GM19452 (cell line): ENCODE data around the gene MAPKBP1.

Experiments used
- ATAC-seq: cut with Tn5 transposase; IDR thresholded peaks from one replicate; pipeline ENCODE4 v1.9.1; 2021; ENCODE audit not compliant: unreplicated experiment

Gene MAPKBP1

DNA sequence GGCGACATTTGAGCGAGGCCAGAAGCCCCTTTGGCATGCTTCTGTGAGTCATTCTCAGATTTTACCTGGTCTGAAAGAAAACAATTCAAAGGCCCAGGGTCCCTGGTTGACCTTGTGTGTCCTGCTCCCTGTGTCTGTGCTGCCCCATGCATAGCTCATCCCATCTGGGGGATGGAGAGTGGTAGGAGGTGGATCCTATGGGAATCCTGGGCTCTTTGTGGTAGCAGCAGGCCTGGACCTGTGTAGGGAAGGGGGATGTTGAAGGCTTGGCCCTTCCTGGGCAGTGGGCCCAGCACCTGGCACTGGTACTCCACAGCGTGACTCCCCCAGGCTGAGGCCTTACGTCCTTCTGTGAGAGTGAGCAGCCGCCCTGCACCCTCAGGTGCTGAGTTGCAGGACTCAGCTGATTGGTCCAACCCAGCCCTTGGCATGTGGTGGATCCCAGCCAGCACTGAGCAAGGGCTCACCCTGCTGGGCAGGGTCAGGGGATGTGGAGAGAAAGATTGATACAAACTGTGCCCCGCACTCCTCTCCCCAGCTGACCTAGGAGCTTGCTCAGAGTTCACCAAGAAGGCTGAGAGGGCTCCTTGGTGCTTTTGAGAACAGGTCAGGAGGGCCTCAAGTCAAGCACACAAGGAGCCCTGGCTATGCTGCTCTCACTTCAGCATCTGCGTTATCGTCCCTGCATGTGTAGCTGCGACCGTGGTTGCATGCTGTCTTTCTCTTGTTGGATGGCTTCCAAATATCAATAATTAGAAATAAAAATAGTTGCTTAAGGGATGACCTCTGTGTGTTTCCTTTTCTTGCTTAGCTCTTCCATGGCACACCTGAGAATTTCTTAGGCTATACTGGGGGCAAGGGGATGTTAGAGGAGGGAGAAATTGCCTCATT lies 32.3 kb downstream of the MAPKBP1 start:
- no peak for ATAC-seq

DNA sequence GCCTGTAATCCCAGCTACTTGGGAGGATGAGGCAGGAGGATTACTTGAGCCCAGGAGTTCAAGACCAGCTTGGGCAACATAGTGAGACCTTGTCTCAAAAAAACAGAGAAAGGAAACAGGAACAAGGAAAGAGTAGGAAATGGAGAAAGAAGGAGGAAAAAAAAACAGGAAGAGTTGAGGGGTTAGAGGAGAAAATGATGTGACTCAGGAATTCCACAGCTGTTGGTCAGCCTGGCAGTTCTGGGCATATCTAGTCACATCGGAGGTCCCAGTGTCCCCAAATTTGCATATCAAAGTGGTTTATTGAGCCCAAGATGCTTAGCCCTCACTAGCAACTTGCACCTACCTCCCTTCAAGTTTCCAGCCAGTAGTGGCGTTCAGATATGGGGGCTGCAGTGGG lies 34.8 kb downstream of the MAPKBP1 start:
- ATAC-seq, result no peak

DNA sequence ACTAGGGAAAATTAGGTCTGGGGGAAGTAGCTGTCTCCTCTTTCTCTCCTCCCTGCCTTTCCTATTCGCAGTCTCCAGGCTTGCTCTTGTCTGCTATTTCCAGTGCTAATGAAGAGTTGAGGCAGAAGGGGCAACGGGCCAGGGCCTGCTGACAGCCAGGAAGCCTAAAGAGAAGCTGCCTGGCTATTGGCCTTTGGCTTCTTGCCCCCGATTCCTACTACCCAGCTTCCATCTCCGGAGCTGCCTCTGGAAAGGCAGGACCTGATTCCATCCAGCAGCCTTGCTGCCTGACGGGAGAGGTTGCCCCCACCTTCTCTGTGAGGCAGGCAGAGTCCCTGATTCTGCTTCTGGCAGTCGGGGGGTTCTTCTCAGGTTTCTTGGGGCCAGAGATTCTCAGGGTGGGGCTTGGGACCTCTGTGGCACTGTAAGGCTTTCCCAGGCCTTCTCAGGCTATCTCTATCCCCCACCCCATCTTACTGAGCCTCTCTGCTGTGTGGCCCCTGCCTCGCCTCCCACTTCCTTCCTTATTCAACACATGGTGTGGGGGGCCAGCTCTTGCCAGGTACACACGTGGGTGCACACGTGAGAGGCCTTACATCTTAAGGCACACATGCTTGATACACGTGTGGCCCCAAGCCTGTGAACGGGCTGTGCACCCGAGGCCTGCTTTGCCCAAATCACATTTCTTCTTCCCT lies 35.4 kb downstream of the MAPKBP1 start:
- no peak for ATAC-seq

DNA sequence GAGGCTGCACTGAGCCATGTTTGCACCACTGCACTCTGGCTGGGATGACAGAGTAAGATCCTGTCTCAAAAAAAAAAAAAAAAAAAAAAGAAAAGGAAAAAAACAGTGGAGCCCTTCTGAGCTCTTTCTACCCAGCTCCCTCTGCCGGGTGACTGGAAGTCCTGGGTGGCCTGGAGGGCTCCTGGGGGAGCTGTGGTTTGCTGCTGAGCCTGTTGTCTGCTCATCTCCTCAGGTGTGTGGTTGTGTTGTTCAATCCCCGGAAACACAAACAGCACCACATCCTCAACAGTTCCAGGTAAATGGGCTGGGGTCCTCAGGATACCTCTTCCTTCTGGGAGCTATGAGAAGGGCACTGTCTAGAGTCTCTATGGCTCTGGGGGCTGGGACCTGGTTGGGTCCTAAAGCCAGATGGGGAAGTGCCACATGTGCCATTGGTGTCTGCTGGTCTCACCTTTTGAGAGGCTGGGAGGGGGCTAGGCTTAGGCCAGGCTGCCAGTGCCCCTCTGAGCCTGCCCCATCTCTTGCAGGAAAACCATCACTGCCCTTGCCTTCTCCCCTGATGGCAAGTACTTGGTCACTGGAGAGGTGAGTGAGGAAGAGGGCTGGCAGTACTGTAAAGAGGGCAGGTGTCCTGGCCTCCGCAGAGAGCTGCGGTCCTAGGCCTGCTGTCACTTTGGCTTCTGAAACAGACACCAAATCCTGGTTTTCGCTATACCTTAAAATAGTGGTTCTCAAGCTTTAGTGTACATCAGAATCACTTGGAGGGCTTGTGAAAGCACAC lies 36.6 kb downstream of the MAPKBP1 start:
- no peak for ATAC-seq

DNA sequence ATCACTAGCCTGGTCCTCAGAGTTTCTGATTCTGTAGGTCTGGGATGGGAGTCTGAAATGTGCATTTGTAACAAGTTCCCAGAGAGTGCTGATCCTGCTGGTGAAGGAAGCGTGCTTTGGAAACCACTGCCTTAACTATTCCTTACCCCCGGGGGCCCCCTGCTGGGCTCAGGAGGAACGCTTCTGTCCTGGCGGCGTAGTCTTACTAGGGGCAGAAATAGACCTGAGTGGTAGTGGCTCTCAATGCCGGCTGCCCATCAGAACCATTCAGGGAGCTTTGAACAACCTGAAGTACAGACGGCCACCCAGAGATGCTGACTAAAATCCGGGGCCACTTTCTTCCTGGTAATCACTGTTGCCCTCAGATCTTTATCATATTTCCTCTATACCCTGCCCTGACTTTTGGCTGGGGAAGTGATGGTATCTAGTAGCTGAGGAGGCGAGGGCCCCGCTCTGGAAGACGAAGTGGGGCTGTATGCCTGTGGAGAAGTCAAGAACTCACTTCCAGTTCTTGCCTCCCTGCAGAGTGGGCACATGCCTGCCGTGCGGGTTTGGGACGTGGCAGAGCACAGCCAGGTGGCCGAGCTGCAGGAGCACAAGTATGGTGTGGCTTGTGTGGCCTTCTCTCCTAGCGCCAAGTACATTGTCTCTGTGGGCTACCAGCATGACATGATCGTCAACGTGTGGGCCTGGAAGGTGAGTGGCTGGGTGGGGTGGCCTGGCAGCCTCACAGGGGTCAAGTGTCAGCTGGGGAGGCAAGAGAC lies 37.3 kb downstream of the MAPKBP1 start:
- ATAC-seq, result no peak

DNA sequence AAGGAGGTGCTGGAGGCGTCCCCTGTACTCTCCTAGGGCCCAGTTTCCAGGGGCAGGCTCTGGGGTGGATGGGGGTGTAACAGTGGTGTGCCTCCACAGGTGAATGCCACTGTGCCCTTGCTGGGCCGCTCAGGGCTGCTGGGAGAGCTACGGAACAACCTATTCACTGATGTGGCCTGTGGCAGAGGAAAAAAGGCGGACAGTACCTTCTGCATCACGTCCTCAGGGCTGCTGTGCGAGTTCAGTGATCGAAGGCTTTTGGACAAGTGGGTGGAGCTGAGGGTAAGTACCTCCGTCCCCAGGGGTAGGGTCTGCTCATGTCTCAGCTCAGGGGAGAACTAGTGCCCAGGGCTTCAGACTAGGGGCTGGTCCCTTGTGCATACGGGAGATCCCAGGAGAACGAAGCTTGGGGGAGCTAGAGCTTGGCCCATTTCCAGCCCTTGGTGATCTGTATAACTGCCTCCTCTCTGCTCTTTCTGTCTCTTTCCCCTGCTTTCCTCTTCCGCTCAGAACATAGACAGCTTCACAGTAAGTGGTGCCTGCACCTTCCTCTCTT lies 38.6 kb downstream of the MAPKBP1 start:
- no peak for ATAC-seq

DNA sequence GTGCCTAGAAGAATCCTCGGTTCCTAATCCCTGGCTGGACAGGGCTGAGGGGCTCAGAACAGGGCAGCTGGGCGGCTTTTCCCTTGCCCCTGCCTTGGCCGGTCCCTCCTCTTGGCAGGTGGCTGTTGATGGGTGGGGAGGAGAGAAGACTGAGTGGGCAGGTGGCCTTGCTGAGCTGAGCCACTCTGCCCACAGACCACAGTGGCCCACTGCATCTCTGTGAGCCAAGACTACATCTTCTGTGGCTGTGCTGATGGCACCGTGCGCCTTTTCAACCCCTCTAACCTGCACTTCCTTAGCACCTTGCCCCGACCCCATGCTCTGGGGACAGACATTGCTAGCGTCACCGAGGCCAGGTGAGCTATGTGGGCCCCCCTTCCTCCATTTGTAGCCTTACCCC lies 39.1 kb downstream of the MAPKBP1 start:
- ATAC-seq, result no peak

DNA sequence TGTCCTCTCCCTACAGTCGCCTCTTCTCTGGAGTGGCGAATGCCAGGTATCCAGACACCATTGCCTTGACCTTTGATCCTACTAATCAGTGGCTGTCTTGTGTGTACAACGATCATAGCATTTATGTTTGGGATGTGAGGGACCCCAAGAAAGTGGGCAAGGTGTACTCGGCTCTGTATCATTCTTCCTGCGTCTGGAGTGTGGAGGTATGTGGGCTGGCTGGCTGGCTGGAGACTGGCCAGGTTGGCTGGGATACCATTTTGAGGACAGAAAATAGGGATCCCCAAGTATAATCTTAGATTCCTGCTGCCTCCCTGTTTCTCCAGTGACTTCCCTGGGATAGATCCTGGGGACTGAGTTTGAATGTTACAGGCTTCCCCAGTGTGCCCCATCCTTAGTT lies 40.2 kb downstream of the MAPKBP1 start:
- no peak for ATAC-seq

DNA sequence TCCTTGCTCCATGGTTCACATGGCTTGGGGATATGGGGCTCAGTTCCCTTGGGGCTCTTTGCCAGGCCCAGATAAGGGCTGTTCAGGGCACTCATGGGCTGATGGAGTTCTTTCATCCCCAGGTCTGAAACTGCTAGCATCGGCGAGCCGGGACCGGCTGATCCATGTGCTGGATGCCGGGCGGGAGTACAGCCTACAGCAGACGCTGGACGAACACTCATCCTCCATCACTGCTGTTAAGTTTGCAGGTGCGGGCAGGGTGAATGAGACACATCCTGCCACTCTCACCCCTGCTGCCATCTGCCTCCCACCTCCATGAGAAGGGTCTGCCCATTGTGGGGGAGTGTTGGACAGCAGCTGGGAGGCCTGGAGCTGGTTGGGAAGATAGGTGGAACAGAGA lies 42.5 kb downstream of the MAPKBP1 start:
- ATAC-seq, result no peak

DNA sequence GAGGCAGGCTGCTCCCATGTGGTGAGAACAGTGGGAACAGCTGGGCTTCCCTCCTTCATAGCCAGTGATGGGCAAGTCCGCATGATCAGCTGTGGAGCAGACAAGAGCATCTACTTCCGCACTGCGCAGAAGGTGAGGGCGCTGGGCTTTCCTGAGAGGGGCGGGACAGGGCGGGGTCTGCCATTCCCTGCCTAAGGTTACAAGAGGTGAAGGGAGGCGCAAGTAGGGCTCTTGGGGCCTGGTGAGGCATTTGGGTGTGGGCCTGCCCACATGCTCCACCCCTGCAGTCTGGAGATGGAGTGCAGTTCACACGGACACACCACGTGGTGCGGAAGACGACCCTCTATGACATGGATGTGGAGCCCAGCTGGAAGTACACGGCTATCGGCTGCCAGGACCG lies 43.0 kb downstream of the MAPKBP1 start:
- ATAC-seq, result no peak

DNA sequence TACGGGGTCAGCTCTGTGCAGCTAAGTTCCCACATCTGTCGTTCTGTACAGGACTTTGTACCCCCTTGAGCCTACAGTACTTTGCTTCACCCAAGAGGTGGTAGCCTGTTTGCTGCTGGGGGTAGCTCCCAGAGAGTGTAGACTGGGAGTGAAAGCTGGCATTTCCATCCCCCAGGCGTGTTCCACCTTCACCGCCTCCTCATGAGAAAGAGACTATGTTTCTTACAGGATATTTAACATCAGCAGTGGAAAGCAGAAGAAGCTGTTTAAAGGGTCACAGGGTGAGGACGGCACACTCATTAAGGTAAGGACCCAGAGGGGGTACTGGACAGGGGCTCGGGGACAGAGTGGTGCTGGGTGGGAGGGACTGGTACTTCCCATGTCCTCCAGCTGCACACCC lies 43.5 kb downstream of the MAPKBP1 start:
- ATAC-seq, result no peak

DNA sequence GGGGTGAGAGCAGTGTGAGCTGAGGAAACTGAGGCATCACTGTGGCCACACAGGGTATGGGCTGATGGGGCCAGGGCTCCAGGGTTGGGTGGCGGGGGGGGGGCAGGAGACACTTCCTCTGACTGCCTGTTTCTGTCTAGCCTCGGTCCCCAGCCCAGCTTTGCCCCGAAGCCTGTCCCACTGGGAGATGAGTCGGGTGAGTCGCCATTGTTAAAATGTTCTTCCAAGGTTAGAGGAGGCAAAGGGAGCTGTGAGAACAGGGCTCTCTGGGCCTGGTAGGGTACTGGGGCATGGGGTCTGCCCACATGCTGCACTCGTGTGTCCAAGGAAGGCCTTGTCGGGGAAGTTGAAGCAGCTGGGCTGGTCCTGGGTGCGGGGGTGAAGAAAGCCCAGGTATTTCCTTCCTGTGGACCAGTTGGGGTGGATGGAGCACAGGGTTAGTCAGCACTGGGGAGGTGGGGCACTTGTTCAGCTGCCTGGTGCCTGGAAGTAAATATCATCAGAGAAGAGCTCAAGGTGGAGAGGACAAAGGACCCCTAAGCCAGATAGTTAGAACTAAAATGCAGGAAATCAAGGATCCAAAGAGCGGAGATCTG lies 45.3 kb downstream of the MAPKBP1 start:
- no peak for ATAC-seq

DNA sequence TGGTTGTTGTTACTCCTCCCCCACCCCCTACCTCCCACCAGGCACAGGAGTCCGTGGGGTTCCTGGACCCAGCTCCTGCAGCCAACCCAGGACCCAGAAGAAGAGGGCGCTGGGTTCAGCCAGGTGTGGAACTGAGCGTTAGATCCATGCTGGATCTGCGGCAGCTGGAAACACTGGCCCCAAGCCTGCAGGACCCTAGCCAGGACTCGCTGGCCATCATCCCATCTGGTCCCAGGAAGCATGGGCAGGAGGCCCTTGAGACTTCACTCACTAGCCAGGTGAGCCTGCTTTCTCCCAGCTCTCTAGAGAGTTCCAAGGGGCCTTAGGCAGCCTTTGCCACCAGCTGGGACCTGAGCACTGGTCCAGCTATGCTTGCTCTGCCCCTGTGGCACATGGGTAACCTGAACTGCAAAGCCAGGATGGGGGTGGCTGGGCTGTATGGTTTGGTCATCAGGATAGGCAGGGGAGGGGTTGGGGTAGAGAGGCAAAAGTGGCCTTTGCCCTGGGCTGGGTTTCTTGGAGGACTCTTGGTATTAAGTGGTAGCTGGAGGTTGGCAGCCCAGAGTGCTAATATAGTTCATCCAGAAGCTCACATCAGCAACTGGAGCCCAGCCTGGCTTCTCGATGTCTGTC lies 46.6 kb downstream of the MAPKBP1 start:
- no peak for ATAC-seq

DNA sequence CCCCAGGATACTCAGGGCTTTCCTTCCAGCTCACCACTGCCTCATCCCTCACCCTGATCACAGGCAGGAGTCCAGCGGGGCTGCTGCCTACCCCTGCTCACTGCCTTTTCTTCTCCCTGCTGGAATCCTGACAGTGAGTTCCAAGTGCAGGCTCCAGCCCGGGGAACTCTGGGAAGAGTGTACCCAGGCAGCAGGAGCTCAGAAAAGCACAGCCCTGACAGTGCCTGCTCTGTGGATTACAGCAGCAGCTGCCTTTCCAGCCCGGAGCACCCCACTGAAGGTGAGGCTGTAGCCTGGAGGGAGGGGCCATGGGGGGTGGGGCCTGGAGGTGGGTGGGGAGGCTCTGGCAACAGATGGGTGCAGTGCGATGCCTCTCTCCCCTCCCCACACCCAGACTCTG lies 47.5 kb downstream of the MAPKBP1 start:
- ATAC-seq, result no peak

DNA sequence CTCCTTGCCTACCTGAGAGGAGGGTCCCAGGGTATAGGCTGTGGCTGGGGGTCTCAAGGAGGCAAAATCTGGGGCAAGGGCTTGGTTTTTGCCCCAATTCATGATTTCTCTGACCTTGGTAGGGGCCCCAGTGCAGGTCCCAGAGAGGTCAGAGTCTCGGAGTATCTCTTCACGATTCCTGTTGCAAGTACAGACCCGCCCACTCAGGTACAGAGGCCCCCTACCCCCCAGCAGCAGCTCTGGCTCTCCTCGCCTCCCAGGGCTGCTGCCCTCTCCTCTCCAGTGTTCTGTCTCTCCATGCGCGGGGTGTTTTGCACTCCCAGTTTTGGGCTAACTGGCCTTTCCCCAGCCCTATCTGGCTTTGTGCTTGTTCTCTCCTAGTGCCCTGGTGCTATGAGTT lies 48.2 kb downstream of the MAPKBP1 start:
- ATAC-seq, result no peak

DNA sequence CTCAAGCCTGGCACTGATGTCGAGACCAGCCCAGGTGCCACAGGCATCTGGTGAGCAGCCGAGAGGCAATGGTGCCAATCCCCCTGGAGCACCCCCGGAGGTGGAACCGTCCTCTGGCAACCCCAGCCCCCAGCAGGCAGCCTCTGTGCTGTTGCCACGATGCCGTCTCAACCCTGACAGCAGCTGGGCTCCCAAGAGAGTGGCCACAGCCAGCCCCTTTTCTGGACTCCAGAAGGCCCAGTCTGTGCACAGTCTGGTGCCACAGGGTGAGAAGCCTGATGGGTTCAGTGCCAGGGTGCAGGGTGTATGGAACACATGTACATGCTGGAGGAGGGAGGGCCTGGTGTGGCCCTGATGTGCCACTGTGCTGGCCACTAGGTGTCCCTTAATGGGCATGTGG lies 48.7 kb downstream of the MAPKBP1 start:
- no peak for ATAC-seq

DNA sequence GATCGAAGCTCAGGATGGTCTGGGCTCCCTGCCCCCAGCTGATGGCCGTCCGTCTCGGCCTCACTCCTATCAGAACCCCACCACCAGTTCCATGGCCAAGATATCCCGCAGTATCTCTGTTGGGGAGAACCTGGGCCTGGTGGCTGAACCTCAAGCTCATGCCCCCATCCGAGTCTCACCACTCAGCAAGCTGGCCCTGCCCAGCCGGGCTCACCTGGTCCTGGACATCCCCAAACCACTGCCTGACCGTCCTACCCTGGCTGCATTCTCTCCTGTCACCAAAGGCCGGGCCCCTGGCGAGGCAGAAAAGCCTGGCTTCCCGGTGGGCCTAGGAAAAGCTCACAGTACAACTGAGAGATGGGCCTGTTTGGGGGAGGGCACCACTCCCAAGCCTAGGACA lies 49.2 kb downstream of the MAPKBP1 start:
- no peak for ATAC-seq

DNA sequence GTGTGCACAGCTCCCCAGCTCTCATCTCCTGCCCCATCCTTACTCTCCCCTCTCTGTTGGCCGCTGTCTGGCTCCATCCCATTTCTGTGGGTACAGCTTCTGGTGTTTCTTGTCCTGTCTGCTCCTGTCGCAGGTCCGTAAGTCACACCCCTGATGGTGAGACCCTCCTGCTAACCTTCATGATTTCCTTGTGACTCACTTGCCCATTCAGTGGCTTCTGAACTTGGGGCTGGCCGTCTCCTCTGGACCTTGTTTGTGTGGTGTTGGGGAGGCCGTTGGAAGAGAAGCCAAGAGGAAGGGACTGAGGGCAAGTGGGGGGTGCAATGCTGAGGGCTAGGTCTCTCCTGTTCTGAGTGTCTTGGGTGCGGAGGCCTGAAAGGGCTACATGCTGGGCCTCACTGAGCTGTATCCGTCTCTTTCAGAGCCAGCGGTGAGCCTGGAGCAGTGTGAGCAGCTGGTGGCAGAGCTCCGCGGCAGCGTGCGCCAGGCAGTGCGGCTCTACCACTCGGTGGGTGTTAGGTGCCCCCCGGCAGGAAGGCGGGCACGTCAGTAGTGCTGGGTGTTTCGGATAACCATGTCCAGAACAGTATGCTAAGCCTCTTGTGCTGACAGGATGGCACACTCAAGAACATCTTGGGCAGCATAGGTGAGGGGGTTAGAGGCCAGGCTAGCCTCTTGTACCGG lies 49.9 kb downstream of the MAPKBP1 start:
- ATAC-seq, result no peak

DNA sequence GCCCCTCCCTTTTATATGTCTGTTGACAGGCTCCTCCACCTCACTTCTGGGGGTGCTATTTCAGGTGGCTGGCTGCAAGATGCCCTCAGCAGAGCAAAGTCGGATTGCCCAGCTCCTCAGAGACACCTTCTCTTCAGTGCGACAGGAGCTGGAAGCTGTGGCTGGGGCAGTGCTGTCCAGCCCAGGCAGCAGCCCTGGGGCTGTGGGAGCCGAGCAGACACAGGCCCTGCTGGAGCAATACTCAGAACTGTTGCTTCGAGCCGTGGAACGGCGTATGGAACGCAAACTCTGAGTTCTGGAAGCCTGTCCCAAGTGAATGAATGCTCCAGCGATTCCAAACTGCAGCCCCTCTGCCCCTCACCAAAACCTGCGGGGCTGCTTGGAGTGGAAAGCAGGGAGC lies 50.9 kb downstream of the MAPKBP1 start:
- ATAC-seq, result no peak
